Gastrocnemius medialis (tissue), 4 donors: ENCODE data around the gene LRMDA.

Experiments used
- POLR2A ChIP-seq, 2 donors: fragments of 450-650 bp; IDR thresholded peaks; one replicate each; pipeline ENCODE4 v1.6.1; 2017; ENCODE audit warnings: antibody characterized with exemption in 2 of 2, mild to moderate bottlenecking in 2 of 2, moderate library complexity in 2 of 2
- TF ChIP-seq, protein P1 (sequence below), 5 experiments: fragments of 450-650 bp in 3 of 5; fragments of 200-600 bp in 2 of 5; sonication (generic) in 2 of 5; IDR thresholded peaks in 4 of 5; conservative IDR thresholded peaks in 1 of 5; 1 replicate in 4 of 5; 2 replicates in 1 of 5; pipeline ENCODE4 v1.5.1; 2016 to 2019; ENCODE audit warnings: antibody characterized with exemption in 5 of 5, mild to moderate bottlenecking in 3 of 5, moderate library complexity in 3 of 5

DNA sequence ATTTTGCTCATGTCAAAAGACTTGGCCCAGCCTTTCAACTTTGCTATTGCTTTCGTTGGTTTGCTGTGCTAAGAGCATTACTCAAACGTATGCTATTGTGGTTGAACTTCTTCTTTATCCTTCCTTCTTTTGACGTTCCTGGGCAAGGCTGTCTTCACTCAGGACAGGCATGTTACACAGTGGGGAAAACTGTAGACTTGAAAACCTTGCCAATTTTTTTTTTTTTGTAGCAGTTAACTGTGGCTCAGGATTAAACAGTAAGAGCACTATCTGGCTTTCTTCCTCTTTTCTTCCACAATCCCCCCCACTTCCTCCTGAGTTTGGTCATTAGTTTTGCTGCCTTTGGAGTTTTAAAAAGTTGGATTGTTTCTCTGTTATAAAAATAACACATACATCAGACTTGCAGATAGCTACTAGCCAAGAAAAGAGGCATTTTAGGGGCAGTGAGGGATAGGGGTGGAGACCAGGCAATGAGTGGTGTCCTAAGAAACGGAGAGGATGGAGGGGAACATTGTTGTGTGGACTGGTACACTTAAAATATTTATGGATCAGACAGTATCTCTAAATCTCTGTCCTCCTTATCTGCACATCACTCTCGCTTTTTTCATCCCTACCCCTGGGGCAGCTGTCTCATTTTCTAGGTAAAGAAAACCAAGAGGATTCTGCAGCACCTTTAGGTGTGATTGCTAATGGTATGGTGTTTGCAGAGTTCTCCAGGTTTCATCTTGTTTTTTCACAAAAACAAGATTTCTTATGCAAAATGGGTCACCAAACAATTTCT, 181.7 kb downstream of the LRMDA start:
- TF ChIP-seq POLR2A (IDR thresholded peaks at IDR 0.05) = no peak
- TF ChIP-seq, protein P1, sequence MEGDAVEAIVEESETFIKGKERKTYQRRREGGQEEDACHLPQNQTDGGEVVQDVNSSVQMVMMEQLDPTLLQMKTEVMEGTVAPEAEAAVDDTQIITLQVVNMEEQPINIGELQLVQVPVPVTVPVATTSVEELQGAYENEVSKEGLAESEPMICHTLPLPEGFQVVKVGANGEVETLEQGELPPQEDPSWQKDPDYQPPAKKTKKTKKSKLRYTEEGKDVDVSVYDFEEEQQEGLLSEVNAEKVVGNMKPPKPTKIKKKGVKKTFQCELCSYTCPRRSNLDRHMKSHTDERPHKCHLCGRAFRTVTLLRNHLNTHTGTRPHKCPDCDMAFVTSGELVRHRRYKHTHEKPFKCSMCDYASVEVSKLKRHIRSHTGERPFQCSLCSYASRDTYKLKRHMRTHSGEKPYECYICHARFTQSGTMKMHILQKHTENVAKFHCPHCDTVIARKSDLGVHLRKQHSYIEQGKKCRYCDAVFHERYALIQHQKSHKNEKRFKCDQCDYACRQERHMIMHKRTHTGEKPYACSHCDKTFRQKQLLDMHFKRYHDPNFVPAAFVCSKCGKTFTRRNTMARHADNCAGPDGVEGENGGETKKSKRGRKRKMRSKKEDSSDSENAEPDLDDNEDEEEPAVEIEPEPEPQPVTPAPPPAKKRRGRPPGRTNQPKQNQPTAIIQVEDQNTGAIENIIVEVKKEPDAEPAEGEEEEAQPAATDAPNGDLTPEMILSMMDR (IDR thresholded peaks at IDR 0.05 in 4 of 5, conservative IDR thresholded peaks at IDR 0.05 in 1 of 5) = no peak
